Measurements from ENCODE around the gene IER2. TPM values are rescaled to one million over a fixed set of nuclear protein-coding genes. Genes with fewer than 3 reads are reported as not detected.
A peak's percentile ranks its signal among the peaks of the same experiment; 100 is the strongest.

Gene IER2
- total and polyA plus RNA-seq, 9 of the 15 experiments (the other 6 are each of a cell fraction or from before 2014, with no cell fraction given): 4.5 to 205 (median 23.7) TPM

- TF ChIP-seq ARID3B (CRISPR knock-in tag; IDR thresholded peaks at IDR 0.05; ENCODE audit: borderline replicate concordance) (no peak), USF2 (CRISPR knock-in tag; IDR thresholded peaks at IDR 0.05) (no peak), ZNF384 (IDR thresholded peaks at IDR 0.05; ENCODE audit: low read depth, low read length) (peak; percentile 30; the same call in 1 of the 2 replicates), ZKSCAN1 (IDR thresholded peaks at IDR 0.05; ENCODE audit: low read depth, low read length) (peak; percentile 78; the same call in 1 of the 2 replicates), MCM3 (IDR thresholded peaks at IDR 0.05) (no peak), MNT (conservative IDR thresholded peaks at IDR 0.05) (peak; percentile 1 to 55; a peak in 3 of 4 replicates), TCF15 (CRISPR knock-in tag; IDR thresholded peaks at IDR 0.05) (no peak), ZBTB26 (CRISPR knock-in tag; IDR thresholded peaks at IDR 0.05) (peak; percentile 83; the same call in 1 of the 2 replicates), CXXC5 (CRISPR knock-in tag; IDR thresholded peaks at IDR 0.05) (peak; percentile 89), FOXP4 (CRISPR knock-in tag; IDR thresholded peaks at IDR 0.05; ENCODE audit: borderline replicate concordance) (peak; percentile 81), KHSRP (IDR thresholded peaks at IDR 0.05) (peak; percentile 87), SRSF3 (IDR thresholded peaks at IDR 0.05; ENCODE audit: insufficient read depth, low read length) (0 out of 2 replicates have a peak, but pooled peaks have one; percentile 18)
Measured at GRCh38 chr19:13152974-13153568, 2.9 kb downstream of the IER2 start (continued).
